Measurements from ENCODE around the gene OSBPL2.

- no peak for TF ChIP-seq CTCF (IDR thresholded peaks at IDR 0.05 in 2 of 3, conservative IDR thresholded peaks at IDR 0.05 in 1 of 3; ENCODE audit: borderline replicate concordance in 1 of 3, insufficient read depth in 1 of 3, low read depth in 2 of 3, low read length in 2 of 3)
- TF ChIP-seq TCF7L2 (IDR thresholded peaks at IDR 0.05; ENCODE audit: borderline replicate concordance, extremely low read depth, insufficient read depth, insufficient read length) = no peak
- TF ChIP-seq POLR2A (IDR thresholded peaks at IDR 0.05; ENCODE audit: borderline replicate concordance, extremely low read depth, insufficient read depth, insufficient read length) = no peak
- no peak for TF ChIP-seq MAX (IDR thresholded peaks at IDR 0.05)
- no peak for TF ChIP-seq CEBPB (IDR thresholded peaks at IDR 0.05; ENCODE audit: low read depth)
- no peak for TF ChIP-seq POLR2AphosphoS5 (IDR thresholded peaks at IDR 0.05; ENCODE audit: low read depth, low read length)
- TF ChIP-seq ATF3 (IDR thresholded peaks at IDR 0.05) = no peak
- no peak for TF ChIP-seq YY1 (IDR thresholded peaks at IDR 0.05; ENCODE audit: extremely low read depth, insufficient replicate concordance, low read depth, low read length)
- TF ChIP-seq EGR1 (IDR thresholded peaks at IDR 0.05; ENCODE audit: low read depth) = no peak
- TF ChIP-seq ZFX (IDR thresholded peaks at IDR 0.05) = no peak
- no peak for TF ChIP-seq REST (IDR thresholded peaks at IDR 0.05; ENCODE audit: low read depth)
Measured at GRCh38 chr20:62265365-62265764, 27.0 kb downstream of the OSBPL2 start.

All from HCT116 (cell line).